Measurements from ENCODE around the gene LMBR1L. TPM values are rescaled to one million over a fixed set of nuclear protein-coding genes. Genes with fewer than 3 reads are reported as not detected.

Gene LMBR1L
- total and polyA plus RNA-seq, 2 of the 13 experiments (the other 11 are each of a cell fraction or from before 2014, with no cell fraction given) = 12.2 to 65.9 TPM

GRCh38 chr12:49069507-49070346 lies 40.9 kb downstream of the LMBR1L start, which contains the start of gene RHEBL1 (continued):
- TF ChIP-seq, protein P1, sequence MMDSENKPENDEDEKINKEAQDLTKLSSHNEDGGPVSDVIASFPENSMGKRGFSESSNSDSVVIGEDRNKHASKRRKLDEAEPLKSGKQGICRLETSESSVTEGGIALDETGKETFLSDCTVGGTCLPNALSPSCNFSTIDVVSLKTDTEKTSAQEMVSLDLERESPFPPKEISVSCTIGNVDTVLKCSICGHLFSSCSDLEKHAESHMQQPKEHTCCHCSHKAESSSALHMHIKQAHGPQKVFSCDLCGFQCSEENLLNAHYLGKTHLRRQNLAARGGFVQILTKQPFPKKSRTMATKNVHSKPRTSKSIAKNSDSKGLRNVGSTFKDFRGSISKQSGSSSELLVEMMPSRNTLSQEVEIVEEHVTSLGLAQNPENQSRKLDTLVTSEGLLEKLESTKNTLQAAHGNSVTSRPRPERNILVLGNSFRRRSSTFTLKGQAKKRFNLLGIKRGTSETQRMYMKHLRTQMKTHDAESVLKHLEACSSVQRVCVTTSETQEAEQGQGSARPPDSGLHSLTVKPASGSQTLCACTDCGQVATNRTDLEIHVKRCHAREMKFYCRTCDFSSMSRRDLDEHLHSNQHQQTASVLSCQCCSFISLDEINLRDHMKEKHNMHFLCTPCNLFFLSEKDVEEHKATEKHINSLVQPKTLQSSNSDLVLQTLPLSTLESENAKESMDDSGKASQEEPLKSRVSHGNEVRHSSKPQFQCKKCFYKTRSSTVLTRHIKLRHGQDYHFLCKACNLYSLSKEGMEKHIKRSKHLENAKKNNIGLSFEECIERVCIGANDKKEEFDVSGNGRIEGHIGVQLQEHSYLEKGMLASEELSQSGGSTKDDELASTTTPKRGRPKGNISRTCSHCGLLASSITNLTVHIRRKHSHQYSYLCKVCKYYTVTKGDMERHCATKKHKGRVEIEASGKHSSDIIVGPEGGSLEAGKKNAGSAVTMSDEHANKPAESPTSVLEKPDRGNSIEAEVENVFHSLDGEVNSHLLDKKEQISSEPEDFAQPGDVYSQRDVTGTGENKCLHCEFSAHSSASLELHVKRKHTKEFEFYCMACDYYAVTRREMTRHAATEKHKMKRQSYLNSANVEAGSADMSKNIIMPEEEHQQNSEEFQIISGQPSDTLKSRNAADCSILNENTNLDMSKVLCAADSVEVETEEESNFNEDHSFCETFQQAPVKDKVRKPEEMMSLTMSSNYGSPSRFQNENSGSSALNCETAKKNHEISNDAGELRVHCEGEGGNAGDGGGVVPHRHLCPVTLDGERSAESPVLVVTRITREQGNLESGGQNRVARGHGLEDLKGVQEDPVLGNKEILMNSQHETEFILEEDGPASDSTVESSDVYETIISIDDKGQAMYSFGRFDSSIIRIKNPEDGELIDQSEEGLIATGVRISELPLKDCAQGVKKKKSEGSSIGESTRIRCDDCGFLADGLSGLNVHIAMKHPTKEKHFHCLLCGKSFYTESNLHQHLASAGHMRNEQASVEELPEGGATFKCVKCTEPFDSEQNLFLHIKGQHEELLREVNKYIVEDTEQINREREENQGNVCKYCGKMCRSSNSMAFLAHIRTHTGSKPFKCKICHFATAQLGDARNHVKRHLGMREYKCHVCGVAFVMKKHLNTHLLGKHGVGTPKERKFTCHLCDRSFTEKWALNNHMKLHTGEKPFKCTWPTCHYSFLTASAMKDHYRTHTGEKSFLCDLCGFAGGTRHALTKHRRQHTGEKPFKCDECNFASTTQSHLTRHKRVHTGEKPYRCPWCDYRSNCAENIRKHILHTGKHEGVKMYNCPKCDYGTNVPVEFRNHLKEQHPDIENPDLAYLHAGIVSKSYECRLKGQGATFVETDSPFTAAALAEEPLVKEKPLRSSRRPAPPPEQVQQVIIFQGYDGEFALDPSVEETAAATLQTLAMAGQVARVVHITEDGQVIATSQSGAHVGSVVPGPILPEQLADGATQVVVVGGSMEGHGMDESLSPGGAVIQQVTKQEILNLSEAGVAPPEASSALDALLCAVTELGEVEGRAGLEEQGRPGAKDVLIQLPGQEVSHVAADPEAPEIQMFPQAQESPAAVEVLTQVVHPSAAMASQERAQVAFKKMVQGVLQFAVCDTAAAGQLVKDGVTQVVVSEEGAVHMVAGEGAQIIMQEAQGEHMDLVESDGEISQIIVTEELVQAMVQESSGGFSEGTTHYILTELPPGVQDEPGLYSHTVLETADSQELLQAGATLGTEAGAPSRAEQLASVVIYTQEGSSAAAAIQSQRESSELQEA (CRISPR knock-in tag; IDR thresholded peaks at IDR 0.05; ENCODE audit: not compliant biosample characterization) = peak; percentile 87
- TF ChIP-seq NR2F1 (CRISPR knock-in tag; IDR thresholded peaks at IDR 0.05) (no peak), ZNF501 (CRISPR knock-in tag; IDR thresholded peaks at IDR 0.05) (peak; percentile 93), FOXA1 (IDR thresholded peaks at IDR 0.05) (no peak), FOXA1 (CRISPR knock-in tag; IDR thresholded peaks at IDR 0.05) (no peak), NR3C1 (CRISPR knock-in tag; IDR thresholded peaks at IDR 0.05) (no peak), MYNN (CRISPR knock-in tag; IDR thresholded peaks at IDR 0.05; ENCODE audit: low read depth) (no peak; the same call in 1 of the 2 replicates), ZNF616 (CRISPR knock-in tag; IDR thresholded peaks at IDR 0.05; ENCODE audit: low read depth) (no peak), ZNF746 (CRISPR knock-in tag; IDR thresholded peaks at IDR 0.05) (peak; percentile 65; the same call in 1 of the 2 replicates), ZNF460 (CRISPR knock-in tag; IDR thresholded peaks at IDR 0.05; ENCODE audit: borderline replicate concordance) (no peak), GRHL1 (CRISPR knock-in tag; conservative IDR thresholded peaks at IDR 0.05) (no peak), ZNF296 (CRISPR knock-in tag; conservative IDR thresholded peaks at IDR 0.05) (no peak), ZNF230 (CRISPR knock-in tag; IDR thresholded peaks at IDR 0.05) (no peak), ZMYM4 (CRISPR knock-in tag; IDR thresholded peaks at IDR 0.05) (peak; percentile 56; the same call in 1 of the 2 replicates), ZBTB20 (CRISPR knock-in tag; IDR thresholded peaks at IDR 0.05; ENCODE audit: borderline replicate concordance, low read depth) (no peak)
- TF ChIP-seq, protein P2, sequence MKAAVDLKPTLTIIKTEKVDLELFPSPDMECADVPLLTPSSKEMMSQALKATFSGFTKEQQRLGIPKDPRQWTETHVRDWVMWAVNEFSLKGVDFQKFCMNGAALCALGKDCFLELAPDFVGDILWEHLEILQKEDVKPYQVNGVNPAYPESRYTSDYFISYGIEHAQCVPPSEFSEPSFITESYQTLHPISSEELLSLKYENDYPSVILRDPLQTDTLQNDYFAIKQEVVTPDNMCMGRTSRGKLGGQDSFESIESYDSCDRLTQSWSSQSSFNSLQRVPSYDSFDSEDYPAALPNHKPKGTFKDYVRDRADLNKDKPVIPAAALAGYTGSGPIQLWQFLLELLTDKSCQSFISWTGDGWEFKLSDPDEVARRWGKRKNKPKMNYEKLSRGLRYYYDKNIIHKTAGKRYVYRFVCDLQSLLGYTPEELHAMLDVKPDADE (CRISPR knock-in tag; IDR thresholded peaks at IDR 0.05) = no peak
- TF ChIP-seq, protein P3, sequence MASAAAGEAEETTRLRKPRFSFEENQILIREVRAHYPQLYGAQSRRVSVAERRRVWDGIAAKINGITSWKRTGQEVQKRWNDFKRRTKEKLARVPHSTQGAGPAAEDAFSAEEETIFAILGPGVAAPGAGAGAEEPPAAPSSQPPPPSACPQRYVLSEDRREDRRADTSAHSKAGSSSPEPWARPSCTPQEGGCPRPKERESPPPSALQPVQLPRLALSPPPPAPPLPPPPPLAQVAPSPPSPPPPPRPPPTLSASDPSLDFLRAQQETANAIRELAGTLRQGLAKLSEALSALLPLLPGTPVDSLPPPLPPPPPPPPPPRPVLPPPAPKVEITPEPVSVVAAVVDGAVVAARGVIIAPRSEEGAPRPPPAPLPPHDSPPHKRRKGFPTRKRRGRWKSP (CRISPR knock-in tag; IDR thresholded peaks at IDR 0.05) = peak; percentile 94
